ENCODE data around the gene SPTSSA. TPM values are rescaled to one million over a fixed set of nuclear protein-coding genes. Genes with fewer than 3 reads are reported as not detected.
"Not testable (repeated sequence)": the region's sequence is repeated elsewhere in the genome, so short reads cannot be mapped to it uniquely, and the experiment has no call there.

The SPTSSA gene
- total RNA-seq, 1 donor from 2014 or later = 9.8 TPM

- no peak for DNase-seq (ENCODE audit: low read depth)
- TF ChIP-seq CTCF (conservative IDR thresholded peaks at IDR 0.05; ENCODE audit: low read depth, low read length) = no peak
- no peak overlapping the region for H3K4me3 ChIP-seq (ENCODE audit: low read depth, low read length)
These were observed 28.1 kb downstream of the SPTSSA start for GRCh38 chr14:34433957-34434356.

- not testable (repeated sequence) for H3K4me3 ChIP-seq (ENCODE audit: low read depth, low read length); DNase-seq (ENCODE audit: low read depth)
These were observed 34.0 kb downstream of the SPTSSA start for GRCh38 chr14:34428102-34428466.

- DNase-seq (ENCODE audit: low read depth) = no peak
- H3K4me3 ChIP-seq (ENCODE audit: low read depth, low read length) = no peak overlapping the region
- no peak for TF ChIP-seq CTCF (conservative IDR thresholded peaks at IDR 0.05; ENCODE audit: low read depth, low read length)
These were observed 35.4 kb downstream of the SPTSSA start for GRCh38 chr14:34426313-34427295.

- H3K4me3 ChIP-seq (ENCODE audit: low read depth, low read length) = no peak overlapping the region
- no peak for TF ChIP-seq CTCF (conservative IDR thresholded peaks at IDR 0.05; ENCODE audit: low read depth, low read length)
- DNase-seq (ENCODE audit: low read depth) = no peak
These were observed 36.8 kb downstream of the SPTSSA start for GRCh38 chr14:34425095-34425851.

GRCh38 chr14:34424488-34424887 is 37.6 kb downstream of the SPTSSA start:
- DNase-seq (ENCODE audit: low read depth) = no peak
- H3K4me3 ChIP-seq (ENCODE audit: low read depth, low read length) = no peak overlapping the region
- TF ChIP-seq CTCF (conservative IDR thresholded peaks at IDR 0.05; ENCODE audit: low read depth, low read length) = no peak

GRCh38 chr14:34423445-34423844 is 38.6 kb downstream of the SPTSSA start:
- no peak for DNase-seq (ENCODE audit: low read depth)
- H3K4me3 ChIP-seq (ENCODE audit: low read depth, low read length) = no peak overlapping the region
- no peak for TF ChIP-seq CTCF (conservative IDR thresholded peaks at IDR 0.05; ENCODE audit: low read depth, low read length)

GRCh38 chr14:34420547-34421150 is 41.4 kb downstream of the SPTSSA start:
- no peak for TF ChIP-seq CTCF (conservative IDR thresholded peaks at IDR 0.05; ENCODE audit: low read depth, low read length)
- no peak overlapping the region for H3K4me3 ChIP-seq (ENCODE audit: low read depth, low read length)
- no peak for DNase-seq (ENCODE audit: low read depth)
